B cell (primary cell): ENCODE results near the gene JMJD8. TPM values are rescaled to one million over a fixed set of nuclear protein-coding genes. Genes with fewer than 3 reads are reported as not detected.

Experiments
- ATAC-seq: fragments of 200-7000 bp; cut with Tn5 transposase; one replicate; pipeline ENCODE4 v1.10.0; 2021; ENCODE audit warnings: low read depth, mild to moderate bottlenecking, moderate number of reproducible peaks, moderate library complexity
- CTCF ChIA-PET: fragments of 350-600 bp; sonication (Branson Sonifier 250); formaldehyde crosslinking; loops from one replicate; lab custom pipeline; 2021; ENCODE audit warnings: antibody characterized with exemption, inconsistent platforms; lab: Charles Lee
- POLR2A ChIA-PET: fragments of 350-600 bp; sonication (Branson Sonifier 250); formaldehyde crosslinking; loops from one replicate; lab custom pipeline; 2021; ENCODE audit warnings: antibody characterized with exemption; lab: Charles Lee
- DNase-seq: peaks from one replicate; pipeline ENCODE4 v3.0.0; 2013
- H2AFZ ChIP-seq: 2 replicates; pipeline ENCODE4 v1.6.1; 2012; ENCODE audit warnings: mild to moderate bottlenecking, low read depth, low read length; ENCODE audit not compliant: insufficient read depth, poor library complexity, severe bottlenecking
- H3K27ac ChIP-seq, 2 donors: 1 replicate in 1 of 2; 2 replicates in 1 of 2; pipeline ENCODE4 v1.5.1; 2012 to 2013; ENCODE audit warnings: low read length in 2 of 2, mild to moderate bottlenecking in 2 of 2, moderate library complexity in 1 of 2
- H3K27me3 ChIP-seq, 4 experiments: fragments of 200-600 bp in 1 of 4; sonication (generic) in 1 of 4; replicated peaks in 1 of 4; 1 replicate in 2 of 4; 2 replicates in 2 of 4; pipeline versions ENCODE4 v1.6.1 to v1.7.0; 2013 to 2016; ENCODE audit warnings: low read length in 3 of 4, mild to moderate bottlenecking in 2 of 4, mixed read lengths in 1 of 4, moderate library complexity in 1 of 4; ENCODE audit not compliant: insufficient read depth in 4 of 4, control insufficient read depth in 3 of 4; ENCODE audit errors: control extremely low read depth in 1 of 4
- H3K36me3 ChIP-seq, 2 experiments: replicated peaks in 1 of 2; 1 replicate in 1 of 2; 2 replicates in 1 of 2; pipeline versions ENCODE4 v1.6.1 to v1.7.1; 2013; ENCODE audit warnings: low read length in 1 of 2; ENCODE audit not compliant: insufficient read depth in 2 of 2, control insufficient read depth in 1 of 2; ENCODE audit errors: control extremely low read depth in 1 of 2, extremely low read depth in 1 of 2
- H3K4me1 ChIP-seq, 2 donors: fragments of 200-600 bp in 1 of 2; sonication (generic) in 1 of 2; 1 replicate in 1 of 2; 2 replicates in 1 of 2; pipeline versions ENCODE4 v1.5.1 to v1.6.1; 2013 to 2017; ENCODE audit warnings: low read length in 2 of 2; ENCODE audit not compliant: control insufficient read depth in 2 of 2, insufficient read depth in 2 of 2
- H3K4me2 ChIP-seq: replicated peaks from 2 replicates; pipeline ENCODE3; 2012; ENCODE audit warnings: mild to moderate bottlenecking, low read depth, low read length; ENCODE audit not compliant: poor library complexity, severe bottlenecking
- H3K4me3 ChIP-seq, 5 experiments: fragments of 200-600 bp in 1 of 5; sonication (generic) in 1 of 5; 1 replicate in 3 of 5; 2 replicates in 2 of 5; pipeline versions ENCODE4 v1.5.1 to v1.7.0; 2011 to 2016; ENCODE audit warnings: low read length in 4 of 5, mild to moderate bottlenecking in 4 of 5, low read depth in 2 of 5, control low read depth in 1 of 5, moderate library complexity in 1 of 5; ENCODE audit not compliant: insufficient read depth in 1 of 5; ENCODE audit errors: control extremely low read depth in 1 of 5, extremely low read depth in 1 of 5
- H3K79me2 ChIP-seq: fragments of 200-600 bp; sonication (generic); one replicate; pipeline ENCODE4 v1.6.0; 2016; ENCODE audit warnings: low read length; ENCODE audit not compliant: control insufficient read depth, insufficient read depth
- H3K9ac ChIP-seq: fragments of 200-600 bp; sonication (generic); 2 replicates; pipeline ENCODE4 v1.6.1; 2017; ENCODE audit warnings: mild to moderate bottlenecking, low read length, moderate library complexity
- H3K9me3 ChIP-seq, 3 donors: one replicate each; pipeline versions ENCODE4 v1.6.1 to v1.7.1; 2013; ENCODE audit warnings: low read length in 2 of 3; ENCODE audit not compliant: control insufficient read depth in 2 of 3, insufficient read depth in 1 of 3; ENCODE audit errors: control extremely low read depth in 1 of 3
- H4K20me1 ChIP-seq: 2 replicates; pipeline ENCODE4 v1.6.0; 2012; ENCODE audit warnings: mild to moderate bottlenecking, low read length; ENCODE audit not compliant: insufficient read depth, control insufficient read depth, poor library complexity, severe bottlenecking
- H3K27ac Mint-ChIP-seq: one replicate; pipeline ENCODE4 v1.8.0; 2021; ENCODE audit warnings: mixed read lengths
- H3K27me3 Mint-ChIP-seq: one replicate; pipeline ENCODE4 v1.8.0; 2021; ENCODE audit warnings: mixed read lengths
- H3K4me1 Mint-ChIP-seq: one replicate; pipeline ENCODE4 v1.8.0; 2021; ENCODE audit warnings: mixed read lengths
- H3K4me3 Mint-ChIP-seq: one replicate; pipeline ENCODE4 v1.8.0; 2021; ENCODE audit warnings: mixed read lengths
- H3K9me3 Mint-ChIP-seq: one replicate; pipeline ENCODE4 v1.8.0; 2022; ENCODE audit warnings: mixed read lengths; ENCODE audit not compliant: insufficient read depth
- CTCF ChIP-seq: fragments of 200-600 bp; IDR thresholded peaks from one replicate; pipeline ENCODE4 v1.8.0; 2022; ENCODE audit warnings: antibody characterized with exemption, mild to moderate bottlenecking
- EZH2 ChIP-seq: IDR thresholded peaks from 2 replicates; pipeline ENCODE4 v1.6.1; 2012; ENCODE audit warnings: borderline replicate concordance, low read depth, mild to moderate bottlenecking, moderate library complexity, low read length; ENCODE audit not compliant: insufficient read depth, poor library complexity, severe bottlenecking
- WGBS: methylation state at CpG from one replicate; pipeline ENCODE4 v1.1.5; 2013; ENCODE audit warnings: missing lambda C conversion rate; ENCODE audit not compliant: insufficient coverage; 5-methylcytosine and 5-hydroxymethylcytosine counted together
- intact Hi-C: fragments of 100-400 bp; cut with micrococcal nuclease; formaldehyde crosslinking; loops from one replicate; pipeline ENCODE4 v1.10.0; 2022
- polyA plus RNA-seq: library from polyadenylated mRNA; depleted of rRNA; stranded (reverse); fragments of >200 nt; gene quantifications from 2 replicates; pipeline ENCODE4 v1.2.3, GENCODE V29; 2012
- total RNA-seq, 2 donors: library from RNA; stranded (reverse); fragments of 120-200 nt in 1 of 2; gene quantifications; 1 replicate in 1 of 2; 2 replicates in 1 of 2; pipeline versions ENCODE4 v1.2.3 to v1.2.4, GENCODE V29; 2013 to 2022

Gene JMJD8
- total and polyA plus RNA-seq, 2 donors (not counting 1 experiment from before 2014, with no cell fraction given): 46.3 to 69.3 TPM

GRCh38 chr16:727291-727977 lies 43.3 kb upstream of the JMJD8 start:
- peak overlapping the region; percentile 69 for H3K4me3 Mint-ChIP-seq
- no peak overlapping the region for H3K27ac Mint-ChIP-seq
- H3K9ac ChIP-seq: peak overlapping the region; percentile 86

More at GRCh38 chr16:727291-727977, 43.3 kb upstream of the JMJD8 start:
- peaks cover 19% of the 10 kb centered on the region for H3K4me1 Mint-ChIP-seq
- Histone ChIP-seq H3K36me3 (peaks cover 0 to 13% of the 10 kb centered on the region in 2 experiments), H3K27me3 (no peaks in the 10 kb centered on the region), H3K79me2 (no peaks in the 10 kb centered on the region), H3K4me1 (peaks cover 10 to 28% of the 10 kb centered on the region in 2 donors), H3K4me3 (peak overlapping the region; percentile 42 to 81 (median 70)), H3K4me2 (peak overlapping the region; percentile 97), H3K9me3 (no peaks in the 10 kb centered on the region), H2AFZ (peak overlapping the region; percentile 62), H3K27ac (peak overlapping the region; percentile 73 to 87), H4K20me1 (peaks cover 14% of the 10 kb centered on the region)
- H3K27me3 Mint-ChIP-seq: no peaks in the 10 kb centered on the region
- ChIA-PET POLR2A (interaction anchor here (1.2 to 1.5 kb wide), 3 partner anchors 8 to 13 kb away, joined by 8 to 11 read pairs (median 11); partner anchors contain the start of gene CIAO3), CTCF (interaction anchor here (0.8 to 1.8 kb wide), 6 partner anchors 9 to 57 kb away, joined by 3 to 5 read pairs (median 4); partner anchors contain the start of gene CIAO3)
- intact Hi-C loops: loop anchor here (1.0 to 5.0 kb wide), 2 partner anchors 61 to 885 kb away; partner anchors contain the start of genes CHTF18, CRAMP1, IFT140 and RPUSD1
- TF ChIP-seq EZH2 (no peak), CTCF (no peak)
- DNase-seq (peak; percentile 69), ATAC-seq (peak; percentile 21)
- H3K9me3 Mint-ChIP-seq: no peaks in the 10 kb centered on the region
- under 1% methylated on average over 61 of the region's 61 CpGs for WGBS
